ENCODE data around the gene CTNNA2. TPM values are rescaled to one million over a fixed set of nuclear protein-coding genes. Genes with fewer than 3 reads are reported as not detected.

CTNNA2 gene
- total RNA-seq, 1 donor from 2014 or later, result 2.9 TPM

GRCh38 chr2:79975791-79976565 is 463.1 kb downstream of the CTNNA2 start:
- Histone ChIP-seq H3K4me1 (no peaks in the 10 kb centered on the region), H3K27ac (no peak overlapping the region), H3K9me3 (no peaks in the 10 kb centered on the region), H3K36me3 (no peaks in the 10 kb centered on the region), H3K27me3 (no peaks in the 10 kb centered on the region), H3K4me3 (no peak overlapping the region)
- intact Hi-C loops (cut with DNase I), result no loop called here
- TF ChIP-seq POLR2AphosphoS5 (IDR thresholded peaks at IDR 0.05; ENCODE audit: insufficient read depth in 1 of 2, low read depth in 1 of 2) (no peak), CTCF (IDR thresholded peaks at IDR 0.05) (no peak), POLR2A (IDR thresholded peaks at IDR 0.05) (no peak)
- DNase-seq (ENCODE audit: extremely low spot score in 2 of 2), result no peak

- H3K4me1 ChIP-seq, result no peaks in the 10 kb centered on the region
- no peaks in the 10 kb centered on the region for H3K9me3 ChIP-seq
- TF ChIP-seq POLR2A (IDR thresholded peaks at IDR 0.05) (no peak), CTCF (IDR thresholded peaks at IDR 0.05) (no peak), POLR2AphosphoS5 (IDR thresholded peaks at IDR 0.05; ENCODE audit: insufficient read depth in 1 of 2, low read depth in 1 of 2) (no peak)
- no peaks in the 10 kb centered on the region for H3K36me3 ChIP-seq
- no peak overlapping the region for H3K4me3 ChIP-seq
- no peak overlapping the region for H3K27ac ChIP-seq
- H3K27me3 ChIP-seq, result no peaks in the 10 kb centered on the region
- intact Hi-C loops (cut with DNase I), result no loop called here
- no peak for DNase-seq (ENCODE audit: extremely low spot score in 2 of 2)
Observed at GRCh38 chr2:79977792-79978191, 464.9 kb downstream of the CTNNA2 start.

- no peak for DNase-seq (ENCODE audit: extremely low spot score in 2 of 2)
- intact Hi-C loops (cut with DNase I), result no loop called here
- TF ChIP-seq CTCF (IDR thresholded peaks at IDR 0.05) (no peak), POLR2AphosphoS5 (IDR thresholded peaks at IDR 0.05; ENCODE audit: insufficient read depth in 1 of 2, low read depth in 1 of 2) (no peak), POLR2A (IDR thresholded peaks at IDR 0.05) (no peak)
Observed at GRCh38 chr2:79980116-79980515, 467.3 kb downstream of the CTNNA2 start.

GRCh38 chr2:79980816-79981215 is 468.0 kb downstream of the CTNNA2 start:
- Histone ChIP-seq H3K27ac (no peak overlapping the region), H3K4me3 (no peak overlapping the region), H3K27me3 (no peaks in the 10 kb centered on the region), H3K36me3 (no peaks in the 10 kb centered on the region), H3K4me1 (no peaks in the 10 kb centered on the region), H3K9me3 (no peaks in the 10 kb centered on the region)
- intact Hi-C loops (cut with DNase I), result no loop called here
- TF ChIP-seq POLR2AphosphoS5 (IDR thresholded peaks at IDR 0.05; ENCODE audit: insufficient read depth in 1 of 2, low read depth in 1 of 2) (no peak), POLR2A (IDR thresholded peaks at IDR 0.05) (no peak)
- no peak for DNase-seq (ENCODE audit: extremely low spot score in 2 of 2)

More at GRCh38 chr2:79980116-79980515, 467.3 kb downstream of the CTNNA2 start:
- H3K4me3 ChIP-seq, result no peak overlapping the region
- no peaks in the 10 kb centered on the region for H3K9me3 ChIP-seq
- no peak overlapping the region for H3K27ac ChIP-seq
- no peaks in the 10 kb centered on the region for H3K4me1 ChIP-seq
- no peaks in the 10 kb centered on the region for H3K36me3 ChIP-seq
- no peaks in the 10 kb centered on the region for H3K27me3 ChIP-seq

- no peaks in the 10 kb centered on the region for H3K36me3 ChIP-seq
- no peak overlapping the region for H3K4me3 ChIP-seq
- TF ChIP-seq CTCF (IDR thresholded peaks at IDR 0.05), result no peak
- TF ChIP-seq POLR2AphosphoS5 (IDR thresholded peaks at IDR 0.05; ENCODE audit: insufficient read depth in 1 of 2, low read depth in 1 of 2), result no peak
- no peak for TF ChIP-seq POLR2A (IDR thresholded peaks at IDR 0.05)
- H3K4me1 ChIP-seq, result no peaks in the 10 kb centered on the region
- no peak for DNase-seq (ENCODE audit: extremely low spot score in 2 of 2)
- H3K9me3 ChIP-seq, result no peaks in the 10 kb centered on the region
- intact Hi-C loops (cut with DNase I), result no loop called here
- no peaks in the 10 kb centered on the region for H3K27me3 ChIP-seq
- H3K27ac ChIP-seq, result no peak overlapping the region
Observed at GRCh38 chr2:79981316-79981715, 468.5 kb downstream of the CTNNA2 start.

All from vagina (tissue), 2 donors.